Sigmoid colon (tissue), 7 donors: ENCODE measurements around the gene C5. TPM values are rescaled to one million over a fixed set of nuclear protein-coding genes. Genes with fewer than 3 reads are reported as not detected.
A peak's percentile ranks its signal among the peaks of the same experiment; 100 is the strongest.

Experiments used
- DNase-seq: peaks from one replicate; pipeline ENCODE4 v3.0.0-alpha.2; 2019
- H3K27ac ChIP-seq, 4 donors: fragments of 200-600 bp; sonication (generic); one replicate each; pipeline ENCODE4 v1.5.1; 2016 to 2019; ENCODE audit warnings: mild to moderate bottlenecking in 1 of 4
- H3K27me3 ChIP-seq, 3 donors: fragments of 200-600 bp; sonication (generic); one replicate each; pipeline ENCODE4 v1.5.1; 2019; ENCODE audit warnings: mild to moderate bottlenecking in 1 of 3
- H3K36me3 ChIP-seq, 4 donors: fragments of 200-600 bp; sonication (generic); one replicate each; pipeline ENCODE4 v1.5.1; 2016 to 2019
- H3K4me1 ChIP-seq, 4 donors: fragments of 200-600 bp; sonication (generic); one replicate each; pipeline ENCODE4 v1.5.1; 2017 to 2019
- H3K4me3 ChIP-seq, 4 donors: fragments of 200-600 bp; sonication (generic); one replicate each; pipeline ENCODE4 v1.5.1; 2017 to 2019; ENCODE audit warnings: mild to moderate bottlenecking in 2 of 4, moderate library complexity in 1 of 4
- H3K9me3 ChIP-seq, 4 donors: fragments of 200-600 bp in 3 of 4; sonication (generic) in 3 of 4; one replicate each; pipeline versions ENCODE4 v1.5.1 to v1.6.1; 2013 to 2019
- CTCF ChIP-seq, 4 experiments: fragments of 450-650 bp in 3 of 4; fragments of 200-600 bp in 1 of 4; IDR thresholded peaks; one replicate each; pipeline ENCODE4 v1.5.1; 2016 to 2019; ENCODE audit warnings: antibody characterized with exemption in 4 of 4, mild to moderate bottlenecking in 3 of 4, moderate library complexity in 2 of 4
- EP300 ChIP-seq, 4 donors: sonication (generic); formaldehyde crosslinking; IDR thresholded peaks; one replicate each; pipeline ENCODE4 v1.6.1; 2017; ENCODE audit warnings: antibody characterized with exemption in 4 of 4
- POLR2A ChIP-seq, 2 donors: fragments of 450-650 bp; IDR thresholded peaks; one replicate each; pipeline ENCODE4 v1.6.1; 2016; ENCODE audit warnings: antibody characterized with exemption in 2 of 2, mild to moderate bottlenecking in 2 of 2, moderate library complexity in 2 of 2
- POLR2AphosphoS5 ChIP-seq, 4 donors: sonication (generic); formaldehyde crosslinking; IDR thresholded peaks; one replicate each; pipeline ENCODE4 v1.6.1; 2017; ENCODE audit warnings: antibody characterized with exemption in 4 of 4
- WGBS, 2 donors: extraction: QIAGEN DNeasy Blood & Tissue Kit; methylation state at CpG; one replicate each; pipeline ENCODE4 v1.1.7; 2013; 5-methylcytosine and 5-hydroxymethylcytosine counted together
- intact Hi-C: fragments of 100-400 bp; cut with DNase I; formaldehyde crosslinking; loops from one replicate; pipeline ENCODE4 v1.15.1; 2023
- polyA plus RNA-seq, 3 donors: library from polyadenylated mRNA; stranded (reverse); fragments of 200-250 nt; gene quantifications; one replicate each; pipeline ENCODE4 v1.2.3, GENCODE V29; 2013
- total RNA-seq, 4 donors: library from RNA; depleted of rRNA; stranded (reverse); fragments of >200 nt; gene quantifications; one replicate each; pipeline ENCODE4 v1.1.0, GENCODE V29; 2016
- donor health status: healthy with polysubstance abuse.
- donor health status: Bipolar disorder and iron deficiency.
- donor health status: healthy.

C5 gene
- total and polyA plus RNA-seq, 7 donors: under 0.01 to 6.4 (median 4.6) TPM

- peak; percentile 25 for DNase-seq
- intact Hi-C loops: loop anchor here (2.0 kb wide), 1 partner anchor 51 kb away; the partner anchor contains the start of gene PHF19
- Histone ChIP-seq H3K4me1 (peaks cover 0 to 36% (median 13%) of the 10 kb centered on the region in 4 donors), H3K27me3 (no peaks in the 10 kb centered on the region), H3K9me3 (no peaks in the 10 kb centered on the region), H3K4me3 (no peak overlapping the region), H3K36me3 (no peaks in the 10 kb centered on the region), H3K27ac (peak overlapping the region in 3 of 4 donors; percentile 91 to 95 (median 94))
- TF ChIP-seq CTCF (IDR thresholded peaks at IDR 0.05) (no peak), POLR2AphosphoS5 (IDR thresholded peaks at IDR 0.05) (no peak), POLR2A (IDR thresholded peaks at IDR 0.05) (no peak), EP300 (IDR thresholded peaks at IDR 0.05) (no peak)
- 63 to 67% methylated on average over 8 of the region's 8 CpGs for WGBS, 2 donors
Observed at GRCh38 chr9:120927269-120928014, 122.6 kb downstream of the C5 start.

- peak within 1 kb of the TSS; percentile 18 to 95 (median 92) for H3K27ac ChIP-seq
- intact Hi-C loops: no loop called here
- H3K27me3 ChIP-seq: no peaks in the 10 kb centered on the region
- no peak within 1 kb of the TSS for H3K4me3 ChIP-seq
- peak; percentile 61 for DNase-seq
- WGBS, 2 donors: 58 to 81% methylated on average over 6 of the region's 6 CpGs
- no peaks in the 10 kb centered on the region for H3K9me3 ChIP-seq
- no peak for TF ChIP-seq POLR2AphosphoS5 (IDR thresholded peaks at IDR 0.05)
- no peak for TF ChIP-seq POLR2A (IDR thresholded peaks at IDR 0.05)
- TF ChIP-seq EP300 (IDR thresholded peaks at IDR 0.05): no peak
- no peak for TF ChIP-seq CTCF (IDR thresholded peaks at IDR 0.05)
- H3K4me1 ChIP-seq: peaks cover 0 to 29% (median 9%) of the 10 kb centered on the region in 4 donors
- no peaks in the 10 kb centered on the region for H3K36me3 ChIP-seq
Observed at GRCh38 chr9:120926397-120926928, 123.6 kb downstream of the C5 start, which contains the start of gene TRAF1. TSS of gene TRAF1 (minus strand) at chr9:120926796. CDS start at chr9:120926075, 721 bp downstream.

- intact Hi-C loops: no loop called here
- Histone ChIP-seq H3K4me3 (no peak overlapping the region), H3K27ac (peak overlapping the region; percentile 18 to 95 (median 30)), H3K27me3 (no peaks in the 10 kb centered on the region), H3K4me1 (peaks cover 0 to 23% (median 8%) of the 10 kb centered on the region in 4 donors), H3K36me3 (no peaks in the 10 kb centered on the region), H3K9me3 (no peaks in the 10 kb centered on the region)
- 64 to 73% methylated on average over 13 of the region's 13 CpGs for WGBS, 2 donors
- TF ChIP-seq EP300 (IDR thresholded peaks at IDR 0.05): no peak
- TF ChIP-seq POLR2AphosphoS5 (IDR thresholded peaks at IDR 0.05): peak in 1 of 4 donors; percentile 5
- DNase-seq: peak; percentile 57
Observed at GRCh38 chr9:120925535-120926396, 124.3 kb downstream of the C5 start.

- Histone ChIP-seq H3K4me1 (peaks cover 0 to 23% (median 12%) of the 10 kb centered on the region in 4 donors), H3K27ac (no peak overlapping the region), H3K4me3 (no peak overlapping the region), H3K27me3 (no peaks in the 10 kb centered on the region), H3K9me3 (no peaks in the 10 kb centered on the region), H3K36me3 (no peaks in the 10 kb centered on the region)
- intact Hi-C loops: no loop called here
- TF ChIP-seq POLR2AphosphoS5 (IDR thresholded peaks at IDR 0.05) (no peak), CTCF (IDR thresholded peaks at IDR 0.05) (no peak), POLR2A (IDR thresholded peaks at IDR 0.05) (no peak), EP300 (IDR thresholded peaks at IDR 0.05) (no peak)
- WGBS, 2 donors: 77 to 86% methylated on average over 11 of the region's 11 CpGs
- peak; percentile 15 for DNase-seq
Observed at GRCh38 chr9:120924698-120925534, 125.2 kb downstream of the C5 start.
